Immature natural killer cell (primary cell): Measurements from ENCODE around the gene ATP8B2. TPM values are rescaled to one million over a fixed set of nuclear protein-coding genes. Genes with fewer than 3 reads are reported as not detected.
"Not testable (repeated sequence)": the region's sequence is repeated elsewhere in the genome, so short reads cannot be mapped to it uniquely, and the experiment has no call there.

Experiments used
- DNase-seq, 3 donors: peaks; one replicate each; pipeline ENCODE4 v3.0.0; 2022; ENCODE audit warnings: mixed read lengths in 1 of 3
- H3K27ac Mint-ChIP-seq, 6 donors: one replicate each; pipeline ENCODE4 v1.8.0; 2020; ENCODE audit warnings: mixed read lengths in 6 of 6, mild to moderate bottlenecking in 5 of 6, inconsistent platforms in 4 of 6, moderate library complexity in 3 of 6
- H3K27me3 Mint-ChIP-seq, 3 donors: one replicate each; pipeline ENCODE4 v1.8.0; 2020 to 2021; ENCODE audit warnings: low read depth in 3 of 3, mild to moderate bottlenecking in 3 of 3, mixed read lengths in 3 of 3, moderate library complexity in 3 of 3, inconsistent platforms in 1 of 3
- H3K36me3 Mint-ChIP-seq, 3 donors: one replicate each; pipeline ENCODE4 v1.8.0; 2020; ENCODE audit warnings: mixed read lengths in 3 of 3, inconsistent platforms in 2 of 3, mild to moderate bottlenecking in 2 of 3
- H3K4me1 Mint-ChIP-seq, 2 donors: one replicate each; pipeline ENCODE4 v1.8.0; 2020; ENCODE audit warnings: inconsistent platforms in 2 of 2, mild to moderate bottlenecking in 2 of 2, mixed read lengths in 2 of 2, moderate library complexity in 1 of 2
- H3K4me3 Mint-ChIP-seq, 5 donors: one replicate each; pipeline ENCODE4 v1.8.0; 2020; ENCODE audit warnings: mild to moderate bottlenecking in 5 of 5, mixed read lengths in 5 of 5, inconsistent platforms in 3 of 5, moderate library complexity in 3 of 5
- H3K9me3 Mint-ChIP-seq, 6 donors: one replicate each; pipeline ENCODE4 v1.8.0; 2020; ENCODE audit warnings: mild to moderate bottlenecking in 6 of 6, mixed read lengths in 6 of 6, inconsistent platforms in 4 of 6, moderate library complexity in 3 of 6
- polyA plus RNA-seq, 3 donors: library from polyadenylated mRNA; unstranded; fragments of 300-500 nt; fragmentation: Illumina TruSeq; gene quantifications; one replicate each; pipeline ENCODE4 v1.2.3, GENCODE V29; 2021

ATP8B2 gene
- polyA plus RNA-seq, result 10 to 100 TPM in 2 of 3 donors, 1 to 10 TPM in 1; 8.5 to 27.4 (median 16.5) TPM

- Mint-ChIP-seq H3K4me3 (peak within 1 kb of the TSS; percentile 93 to 96 (median 94)), H3K27ac (peak within 1 kb of the TSS; percentile 88 to 95 (median 92)), H3K36me3 (no peaks in the 10 kb centered on the region), H3K9me3 (peaks cover 0 to 1% (median 0%) of the 10 kb centered on the region in 6 donors), H3K27me3 (peaks cover 4 to 7% (median 5%) of the 10 kb centered on the region in 3 donors), H3K4me1 (peaks cover 43 to 46% of the 10 kb centered on the region in 2 donors)
- DNase-seq, result peak; percentile 81 to 83 (median 82)
Measured at GRCh38 chr1:154324669-154325582, at the start of gene ATP8B2. Gene ATP8B2, plus strand, starts transcription at chr1:154325525. Its CDS starts 2,617 bp downstream, at chr1:154328142.

GRCh38 chr1:154276797-154277196 is 48.5 kb upstream of the ATP8B2 start:
- Mint-ChIP-seq H3K27me3 (peaks cover 7 to 12% (median 8%) of the 10 kb centered on the region in 3 donors), H3K27ac (no peak overlapping the region), H3K4me3 (no peak overlapping the region), H3K4me1 (peaks cover 24 to 25% of the 10 kb centered on the region in 2 donors), H3K36me3 (peaks cover 0 to 10% (median 7%) of the 10 kb centered on the region in 3 donors), H3K9me3 (peaks cover 0 to 1% (median 0%) of the 10 kb centered on the region in 6 donors)
- DNase-seq, result peak in 1 of 3 donors; percentile 18

GRCh38 chr1:154287591-154287990 is 37.7 kb upstream of the ATP8B2 start:
- H3K4me3 Mint-ChIP-seq, H3K27ac Mint-ChIP-seq, H3K4me1 Mint-ChIP-seq, DNase-seq, H3K9me3 Mint-ChIP-seq, H3K36me3 Mint-ChIP-seq, H3K27me3 Mint-ChIP-seq: not testable (repeated sequence)

- H3K27ac Mint-ChIP-seq, result no peak overlapping the region
- peaks cover 4 to 8% (median 4%) of the 10 kb centered on the region in 3 donors for H3K27me3 Mint-ChIP-seq
- DNase-seq, result no peak
- no peaks in the 10 kb centered on the region for H3K4me1 Mint-ChIP-seq
- H3K9me3 Mint-ChIP-seq, result peaks cover 0 to 6% (median 0%) of the 10 kb centered on the region in 6 donors
- peaks cover 0 to 5% (median 0%) of the 10 kb centered on the region in 3 donors for H3K36me3 Mint-ChIP-seq
- H3K4me3 Mint-ChIP-seq, result no peak overlapping the region
Measured at GRCh38 chr1:154288661-154289060, 36.7 kb upstream of the ATP8B2 start.

GRCh38 chr1:154290921-154291320 is 34.4 kb upstream of the ATP8B2 start:
- peaks cover 4 to 15% (median 4%) of the 10 kb centered on the region in 3 donors for H3K36me3 Mint-ChIP-seq
- H3K4me1 Mint-ChIP-seq, result no peaks in the 10 kb centered on the region
- DNase-seq, result no peak
- H3K9me3 Mint-ChIP-seq, result peaks cover 13 to 23% (median 14%) of the 10 kb centered on the region in 6 donors
- H3K4me3 Mint-ChIP-seq, result no peak overlapping the region
- H3K27ac Mint-ChIP-seq, result no peak overlapping the region
- H3K27me3 Mint-ChIP-seq, result peaks cover 4 to 12% (median 4%) of the 10 kb centered on the region in 3 donors

- H3K27ac Mint-ChIP-seq, result no peak overlapping the region
- peaks cover 13 to 24% (median 16%) of the 10 kb centered on the region in 6 donors for H3K9me3 Mint-ChIP-seq
- no peak overlapping the region for H3K4me3 Mint-ChIP-seq
- peaks cover 2 to 7% (median 2%) of the 10 kb centered on the region in 3 donors for H3K27me3 Mint-ChIP-seq
- DNase-seq, result no peak
- H3K4me1 Mint-ChIP-seq, result no peaks in the 10 kb centered on the region
- H3K36me3 Mint-ChIP-seq, result peaks cover 4 to 15% (median 4%) of the 10 kb centered on the region in 3 donors
Measured at GRCh38 chr1:154295408-154296235, 29.7 kb upstream of the ATP8B2 start.

- no peak for DNase-seq
- Mint-ChIP-seq H3K27ac (no peak overlapping the region), H3K27me3 (peaks cover 0 to 2% (median 0%) of the 10 kb centered on the region in 3 donors), H3K4me3 (no peak overlapping the region), H3K36me3 (no peaks in the 10 kb centered on the region), H3K9me3 (no peaks in the 10 kb centered on the region), H3K4me1 (no peaks in the 10 kb centered on the region)
Measured at GRCh38 chr1:154301582-154301981, 23.7 kb upstream of the ATP8B2 start.

- no peaks in the 10 kb centered on the region for H3K4me1 Mint-ChIP-seq
- DNase-seq, result no peak
- peaks cover 0 to 2% (median 0%) of the 10 kb centered on the region in 3 donors for H3K27me3 Mint-ChIP-seq
- H3K9me3 Mint-ChIP-seq, result no peaks in the 10 kb centered on the region
- no peak overlapping the region for H3K4me3 Mint-ChIP-seq
- no peaks in the 10 kb centered on the region for H3K36me3 Mint-ChIP-seq
- H3K27ac Mint-ChIP-seq, result no peak overlapping the region
Measured at GRCh38 chr1:154304664-154305337, 20.5 kb upstream of the ATP8B2 start.

- no peaks in the 10 kb centered on the region for H3K9me3 Mint-ChIP-seq
- DNase-seq, result no peak
- peaks cover 0 to 2% (median 2%) of the 10 kb centered on the region in 3 donors for H3K27me3 Mint-ChIP-seq
- H3K4me3 Mint-ChIP-seq, result no peak overlapping the region
- H3K36me3 Mint-ChIP-seq, result no peaks in the 10 kb centered on the region
- H3K4me1 Mint-ChIP-seq, result no peaks in the 10 kb centered on the region
- H3K27ac Mint-ChIP-seq, result no peak overlapping the region
Measured at GRCh38 chr1:154306151-154306550, 19.2 kb upstream of the ATP8B2 start.

GRCh38 chr1:154307670-154308270 is 17.6 kb upstream of the ATP8B2 start:
- not testable (repeated sequence) for H3K27ac Mint-ChIP-seq, H3K27me3 Mint-ChIP-seq, H3K4me3 Mint-ChIP-seq

GRCh38 chr1:154309136-154309535 is 16.2 kb upstream of the ATP8B2 start:
- not testable (repeated sequence) for H3K4me3 Mint-ChIP-seq, H3K27me3 Mint-ChIP-seq, H3K9me3 Mint-ChIP-seq, H3K27ac Mint-ChIP-seq, DNase-seq, H3K36me3 Mint-ChIP-seq, H3K4me1 Mint-ChIP-seq

More at GRCh38 chr1:154307670-154308270, 17.6 kb upstream of the ATP8B2 start:
- H3K9me3 Mint-ChIP-seq, DNase-seq, H3K4me1 Mint-ChIP-seq, H3K36me3 Mint-ChIP-seq: not testable (repeated sequence)

GRCh38 chr1:154312229-154313065 is 12.9 kb upstream of the ATP8B2 start:
- not testable (repeated sequence) for H3K9me3 Mint-ChIP-seq, H3K4me3 Mint-ChIP-seq, H3K27me3 Mint-ChIP-seq, H3K4me1 Mint-ChIP-seq, H3K27ac Mint-ChIP-seq, H3K36me3 Mint-ChIP-seq, DNase-seq
